EL (cell line): ENCODE measurements around the gene THOC2.
"Not testable (repeated sequence)": the region's sequence is repeated elsewhere in the genome, so short reads cannot be mapped to it uniquely, and the experiment has no call there.

Experiments
- DNase-seq: peaks from one replicate; pipeline ENCODE4 v3.0.0-alpha.2; 2016

The THOC2 gene, protein sequence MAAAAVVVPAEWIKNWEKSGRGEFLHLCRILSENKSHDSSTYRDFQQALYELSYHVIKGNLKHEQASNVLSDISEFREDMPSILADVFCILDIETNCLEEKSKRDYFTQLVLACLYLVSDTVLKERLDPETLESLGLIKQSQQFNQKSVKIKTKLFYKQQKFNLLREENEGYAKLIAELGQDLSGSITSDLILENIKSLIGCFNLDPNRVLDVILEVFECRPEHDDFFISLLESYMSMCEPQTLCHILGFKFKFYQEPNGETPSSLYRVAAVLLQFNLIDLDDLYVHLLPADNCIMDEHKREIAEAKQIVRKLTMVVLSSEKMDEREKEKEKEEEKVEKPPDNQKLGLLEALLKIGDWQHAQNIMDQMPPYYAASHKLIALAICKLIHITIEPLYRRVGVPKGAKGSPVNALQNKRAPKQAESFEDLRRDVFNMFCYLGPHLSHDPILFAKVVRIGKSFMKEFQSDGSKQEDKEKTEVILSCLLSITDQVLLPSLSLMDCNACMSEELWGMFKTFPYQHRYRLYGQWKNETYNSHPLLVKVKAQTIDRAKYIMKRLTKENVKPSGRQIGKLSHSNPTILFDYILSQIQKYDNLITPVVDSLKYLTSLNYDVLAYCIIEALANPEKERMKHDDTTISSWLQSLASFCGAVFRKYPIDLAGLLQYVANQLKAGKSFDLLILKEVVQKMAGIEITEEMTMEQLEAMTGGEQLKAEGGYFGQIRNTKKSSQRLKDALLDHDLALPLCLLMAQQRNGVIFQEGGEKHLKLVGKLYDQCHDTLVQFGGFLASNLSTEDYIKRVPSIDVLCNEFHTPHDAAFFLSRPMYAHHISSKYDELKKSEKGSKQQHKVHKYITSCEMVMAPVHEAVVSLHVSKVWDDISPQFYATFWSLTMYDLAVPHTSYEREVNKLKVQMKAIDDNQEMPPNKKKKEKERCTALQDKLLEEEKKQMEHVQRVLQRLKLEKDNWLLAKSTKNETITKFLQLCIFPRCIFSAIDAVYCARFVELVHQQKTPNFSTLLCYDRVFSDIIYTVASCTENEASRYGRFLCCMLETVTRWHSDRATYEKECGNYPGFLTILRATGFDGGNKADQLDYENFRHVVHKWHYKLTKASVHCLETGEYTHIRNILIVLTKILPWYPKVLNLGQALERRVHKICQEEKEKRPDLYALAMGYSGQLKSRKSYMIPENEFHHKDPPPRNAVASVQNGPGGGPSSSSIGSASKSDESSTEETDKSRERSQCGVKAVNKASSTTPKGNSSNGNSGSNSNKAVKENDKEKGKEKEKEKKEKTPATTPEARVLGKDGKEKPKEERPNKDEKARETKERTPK (N-terminal part only)

DNA sequence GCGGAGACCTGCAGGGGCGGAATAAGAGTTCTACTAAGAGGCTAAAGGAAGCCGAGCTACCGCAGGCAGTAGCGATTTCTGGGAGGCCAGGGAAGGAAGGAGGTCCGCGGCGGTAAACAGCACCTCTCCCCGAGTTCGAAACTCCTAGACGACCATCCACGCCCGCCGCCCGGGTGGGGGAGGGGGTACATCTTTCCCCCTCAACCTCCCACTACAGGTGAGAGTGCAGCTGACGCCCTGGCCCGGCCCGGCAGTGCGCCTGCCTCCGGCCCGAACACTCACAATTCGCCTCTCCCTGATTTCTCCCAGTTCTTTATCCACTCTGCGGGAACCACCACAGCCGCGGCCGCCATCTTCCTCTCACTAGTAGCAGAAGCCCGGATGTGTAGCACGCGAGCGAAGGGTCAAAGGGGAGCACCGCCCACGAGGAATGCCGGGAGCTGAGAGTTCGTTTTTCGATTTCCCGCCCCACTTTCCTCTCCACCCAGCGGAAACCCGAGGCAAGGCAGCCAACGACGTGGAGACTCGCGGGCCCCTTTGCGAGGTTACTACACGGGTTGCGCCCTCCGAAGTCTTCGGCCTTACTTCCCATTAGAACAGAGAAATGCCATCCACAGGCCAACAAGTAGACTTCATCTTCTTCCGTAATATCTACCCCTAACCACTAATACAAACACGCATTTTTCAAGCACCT lies at the start of gene THOC2:
Gene THOC2, minus strand, starts transcription at position 383 of the 694 bp plus-strand sequence. Its CDS starts 30 bp downstream, at position 353.
- DNase-seq, result peak; percentile 88

DNA sequence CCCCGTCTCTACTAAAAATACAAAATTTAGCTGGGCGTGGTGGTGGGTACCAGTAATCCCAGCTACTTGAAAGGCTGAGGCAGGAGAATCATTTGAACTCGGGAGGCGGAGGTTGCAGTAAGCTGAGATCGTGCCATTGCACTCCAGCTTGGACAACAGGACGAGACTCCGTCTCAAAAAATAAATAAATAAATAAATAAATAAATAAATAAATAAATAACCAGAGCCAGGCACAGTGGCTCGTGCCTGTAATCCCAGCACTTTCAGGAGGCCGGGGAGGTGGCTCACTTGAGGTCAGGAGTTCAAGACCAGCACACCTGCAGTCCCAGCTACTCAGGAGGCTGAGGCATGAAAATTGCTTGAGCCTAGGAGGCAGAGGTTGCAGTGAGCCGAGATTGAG lies 48.9 kb upstream of the THOC2 start:
- DNase-seq, result not testable (repeated sequence)

DNA sequence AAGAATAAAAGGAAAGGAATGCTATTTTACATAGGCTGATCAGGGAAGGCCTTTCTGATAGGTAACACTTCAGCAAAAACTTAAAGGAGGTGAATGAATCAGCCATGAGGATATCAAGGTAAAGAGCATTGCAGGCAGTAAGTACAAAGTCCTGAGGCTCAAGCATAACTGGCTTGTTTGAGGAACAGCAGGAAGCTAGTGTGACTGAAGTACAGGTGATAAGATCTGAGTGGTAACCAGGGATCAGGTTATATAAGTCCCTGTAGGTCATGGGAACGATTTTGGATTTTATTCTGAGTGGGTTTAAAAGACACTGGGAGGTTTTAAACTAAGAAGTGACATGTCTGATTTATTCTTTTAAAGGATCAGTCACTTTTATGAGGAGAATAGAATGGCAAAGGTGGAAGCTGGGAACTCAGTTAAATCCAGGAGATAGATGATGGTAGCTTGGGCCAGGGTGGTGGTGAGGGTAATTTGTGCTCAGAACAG lies 47.1 kb upstream of the THOC2 start:
- no peak for DNase-seq

DNA sequence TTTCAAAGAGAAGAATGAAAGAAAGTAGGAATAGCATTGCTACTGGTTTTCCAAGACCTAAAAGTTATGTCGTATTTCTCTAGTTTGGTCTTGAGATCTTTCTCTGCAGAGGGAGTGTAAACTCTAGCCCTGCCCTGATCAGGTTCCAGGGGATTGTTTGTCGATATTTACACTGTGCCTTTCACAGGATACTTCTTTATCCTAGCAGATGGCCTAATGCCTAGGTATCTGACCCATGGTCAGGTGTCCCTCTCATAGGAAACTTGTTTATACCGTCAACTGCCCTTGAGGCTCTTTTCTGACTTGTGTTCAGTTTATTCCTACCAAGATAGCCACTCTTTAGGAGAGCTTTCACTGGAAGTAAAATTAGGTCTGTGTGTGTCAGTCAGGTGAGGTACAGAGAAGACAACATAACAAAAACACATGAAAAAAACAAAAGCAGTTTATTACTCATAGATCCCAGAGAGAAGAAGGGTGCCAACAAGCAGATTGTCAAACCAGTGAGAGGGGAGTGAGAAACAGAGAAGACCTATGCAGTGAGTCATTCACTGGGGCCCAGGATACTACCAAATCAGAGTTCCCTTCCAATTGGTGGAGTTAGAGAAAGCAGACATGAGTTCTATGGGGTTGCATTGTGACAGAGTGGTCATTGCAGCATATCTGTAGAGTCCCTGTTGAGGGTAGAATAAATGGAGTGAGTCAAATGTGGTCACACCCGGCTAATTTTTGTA lies 40.6 kb upstream of the THOC2 start:
- DNase-seq, result no peak

DNA sequence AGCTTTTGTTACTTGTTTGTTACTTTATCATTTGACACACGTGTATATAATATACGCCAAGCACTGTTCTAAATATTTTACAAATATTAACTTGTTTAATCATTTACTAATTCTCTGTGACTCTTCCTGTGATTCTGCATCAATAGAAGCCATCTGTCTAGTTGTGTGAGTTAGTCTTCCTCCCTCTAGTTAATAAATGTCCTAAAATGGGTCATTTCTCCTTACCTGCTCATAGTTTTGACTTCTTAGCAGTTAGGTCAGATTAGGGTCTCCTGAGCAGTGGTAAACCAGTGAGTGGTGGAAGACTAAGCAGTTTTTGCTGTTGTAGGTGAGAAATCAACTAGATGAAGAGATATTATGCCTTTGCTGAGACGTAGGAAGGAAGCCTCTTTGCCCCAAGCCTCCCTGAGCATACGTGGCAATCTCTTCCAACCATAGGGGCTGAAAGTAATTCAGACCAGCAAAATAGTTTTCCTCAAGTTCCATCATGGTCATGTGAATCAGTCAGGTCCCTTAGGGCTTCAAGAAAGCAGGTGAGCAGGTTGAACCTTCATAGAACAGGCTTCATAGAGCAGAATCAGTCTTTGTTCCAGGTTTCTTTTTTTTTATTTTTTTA lies 38.7 kb upstream of the THOC2 start:
- DNase-seq, result no peak

DNA sequence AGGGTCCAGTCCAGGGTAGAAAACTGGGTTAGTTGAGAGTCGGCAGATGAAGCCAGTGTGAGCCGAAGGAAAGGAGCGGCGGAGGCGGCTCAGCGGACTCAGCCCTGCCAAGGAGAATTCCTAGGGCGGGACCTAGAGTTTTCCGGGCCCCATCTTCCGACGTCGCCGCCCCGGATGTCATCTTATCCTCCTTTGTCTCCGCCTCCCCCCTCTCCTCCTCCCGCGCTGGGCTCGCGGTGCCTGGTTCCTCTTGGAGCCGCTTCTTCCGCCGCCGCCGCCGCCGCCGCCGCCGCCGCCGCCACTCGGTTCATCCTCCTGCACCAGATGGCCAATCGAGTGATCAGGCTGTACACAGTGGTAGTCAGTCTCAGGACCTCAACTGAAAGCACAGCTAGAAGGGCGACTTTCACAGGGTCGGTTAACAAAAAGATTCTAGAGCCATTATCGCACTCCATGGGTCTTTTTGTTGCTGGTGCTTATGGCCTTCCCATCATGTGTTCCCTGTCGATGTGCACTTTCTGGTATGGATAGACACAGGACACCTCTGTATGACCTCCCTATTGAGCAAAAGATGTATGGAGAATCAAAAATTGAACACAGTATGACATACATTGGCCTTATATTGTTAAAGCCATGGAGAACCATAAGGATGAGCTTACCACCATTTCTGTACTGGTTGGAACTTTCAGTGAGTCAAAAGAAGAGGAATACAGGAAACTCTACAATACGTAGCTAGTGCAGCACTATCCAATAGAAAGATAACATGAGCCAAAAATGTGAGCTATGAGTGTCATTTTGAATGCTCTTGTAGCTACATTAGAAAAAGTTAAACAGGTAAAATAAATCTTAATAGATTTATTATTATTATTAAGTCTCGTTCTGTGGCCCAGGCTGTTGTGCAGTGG lies 32.4 kb upstream of the THOC2 start:
- peak; percentile 89 for DNase-seq

DNA sequence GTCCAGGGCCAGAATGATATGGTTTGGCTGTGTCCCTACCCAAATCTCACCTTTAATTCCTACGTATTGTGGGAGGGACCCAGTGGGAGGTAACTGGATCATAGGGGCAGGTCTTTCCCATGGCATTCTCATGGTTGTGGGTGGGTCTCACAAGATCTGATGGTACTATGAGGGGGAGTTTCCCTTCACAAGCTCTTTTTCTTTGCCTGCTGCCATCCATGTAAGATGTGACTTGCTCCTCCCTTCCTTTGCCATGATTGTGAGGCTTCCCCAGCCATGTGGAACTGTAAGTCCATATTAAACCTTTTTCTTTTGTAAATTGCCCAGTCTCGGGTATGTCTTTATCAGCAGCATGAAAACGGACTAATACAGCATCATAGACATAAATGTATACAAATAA lies 27.0 kb upstream of the THOC2 start:
- not testable (repeated sequence) for DNase-seq

DNA sequence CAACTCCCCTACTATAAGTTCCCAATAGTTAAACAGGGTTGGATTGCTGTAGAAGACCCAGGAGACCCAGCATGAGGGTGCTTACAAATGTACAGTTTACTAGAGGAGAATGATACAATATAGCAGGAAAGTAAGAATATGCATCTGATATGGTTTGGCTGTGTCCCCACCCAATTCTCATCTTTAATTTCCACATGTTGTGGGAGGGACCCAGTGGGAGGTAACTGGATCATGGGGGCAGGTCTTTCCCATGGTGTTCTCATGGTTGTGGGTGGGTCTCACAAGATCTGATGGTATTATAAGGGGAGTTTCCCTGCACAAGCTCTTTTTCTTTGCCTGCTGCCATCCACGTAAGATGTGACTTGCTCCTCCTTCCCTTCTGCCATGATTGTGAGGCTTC lies 24.9 kb upstream of the THOC2 start:
- not testable (repeated sequence) for DNase-seq

DNA sequence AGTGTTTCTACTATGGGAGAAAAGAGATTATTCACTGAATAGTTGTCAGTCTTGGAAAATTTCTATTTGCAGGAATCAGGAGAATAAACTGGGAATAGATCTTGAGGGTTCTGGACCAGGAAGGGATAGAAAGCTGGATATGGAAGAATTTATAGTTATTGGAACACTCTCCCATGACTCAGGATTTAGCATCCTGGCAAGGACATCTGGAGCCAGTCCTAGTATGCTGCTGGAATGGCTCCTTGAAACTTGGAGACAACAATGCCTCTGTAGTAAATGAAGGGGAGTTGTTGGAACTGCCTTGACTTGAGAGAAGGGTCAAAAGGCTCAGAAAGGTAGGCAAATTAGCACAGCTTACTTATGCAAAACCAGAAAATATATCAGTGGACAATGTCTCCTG lies 23.5 kb upstream of the THOC2 start:
- DNase-seq, result peak; percentile 27

DNA sequence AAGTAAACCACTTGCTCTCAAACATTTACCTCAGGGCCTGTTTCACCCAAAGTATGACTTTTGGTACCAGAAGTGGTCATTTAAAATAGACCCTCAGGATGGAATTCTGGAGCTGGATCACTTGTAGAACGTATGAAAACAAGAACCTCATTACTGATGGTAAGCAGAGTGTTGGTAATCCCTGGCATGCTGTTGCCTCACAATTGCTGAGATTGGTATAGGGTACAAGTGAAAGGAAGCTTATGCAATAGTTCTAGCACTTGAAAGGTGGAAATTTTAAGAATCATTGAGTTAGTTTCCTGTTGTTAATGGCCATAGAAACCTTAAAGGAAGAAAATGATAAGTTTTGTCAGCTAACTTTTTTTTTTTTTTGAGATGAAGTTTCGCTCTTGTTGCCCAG lies 22.3 kb upstream of the THOC2 start:
- no peak for DNase-seq

DNA sequence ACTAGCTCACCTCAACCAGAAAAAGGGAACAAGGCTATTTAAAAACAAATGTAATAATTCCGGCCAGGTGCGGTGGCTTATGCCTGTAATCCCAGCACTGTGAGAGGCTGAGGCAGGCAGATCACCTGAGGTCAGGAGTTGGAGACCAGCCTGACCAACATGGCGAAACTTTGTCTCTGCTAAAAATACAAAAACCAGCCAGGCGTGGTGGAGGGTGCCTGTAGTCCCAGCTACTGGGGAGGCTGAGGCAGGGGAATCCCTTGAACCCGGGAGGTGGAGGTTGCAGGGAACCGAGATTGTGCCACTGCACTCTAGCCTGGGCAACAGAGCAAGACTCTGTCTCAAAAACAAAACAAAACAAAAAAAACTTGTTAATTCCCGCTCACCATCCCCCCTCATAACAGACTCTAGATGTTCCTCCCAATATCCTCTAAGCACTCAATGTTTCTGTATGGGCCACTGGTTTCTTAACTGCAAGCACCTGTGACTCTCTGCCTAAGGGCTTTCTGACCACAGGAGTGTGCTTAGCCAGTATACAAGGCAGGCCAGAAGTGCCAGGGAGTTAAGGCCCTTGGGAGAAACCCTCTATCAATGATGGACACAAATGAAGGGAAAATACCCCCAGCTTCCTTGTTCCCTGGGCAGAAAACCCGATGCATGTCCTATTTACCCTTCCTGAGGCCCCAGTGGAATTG lies 21.0 kb upstream of the THOC2 start:
- DNase-seq, result no peak

DNA sequence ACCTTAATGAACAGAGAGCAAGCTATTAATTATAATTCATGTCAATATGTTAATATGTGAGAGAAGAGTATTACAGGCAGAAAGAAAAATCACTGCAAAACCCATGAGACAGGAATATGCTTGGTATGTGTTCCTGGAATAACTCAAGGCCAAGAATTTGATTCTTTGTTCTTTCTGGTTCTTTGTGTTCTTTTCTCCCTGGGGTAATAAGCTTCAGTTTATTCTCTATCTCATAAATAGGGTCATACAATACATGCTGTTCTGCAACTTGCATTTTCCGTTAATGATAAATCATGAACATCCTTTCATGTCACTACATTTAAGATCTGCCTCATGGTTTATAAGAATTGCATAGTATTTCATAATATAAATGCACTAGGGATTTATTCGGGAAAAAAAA lies 16.8 kb upstream of the THOC2 start:
- no peak for DNase-seq

DNA sequence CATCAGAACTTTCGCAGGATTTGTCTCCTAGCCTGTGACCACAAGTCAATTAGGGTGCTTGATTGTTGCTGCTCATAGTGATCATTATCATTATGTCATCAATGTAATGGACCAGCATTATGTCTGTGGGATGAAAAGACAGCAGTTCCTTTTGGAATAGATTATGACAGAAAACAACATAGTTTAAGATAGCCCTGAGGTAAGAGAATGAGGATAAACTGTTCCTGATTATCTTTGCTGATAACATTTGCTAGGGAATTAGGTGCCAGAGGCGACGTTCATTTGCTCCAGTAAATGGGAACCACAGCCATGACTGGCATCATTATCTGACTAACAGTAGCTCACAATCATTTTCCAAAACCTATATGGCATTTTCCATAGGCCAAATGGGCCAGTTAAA lies 12.7 kb upstream of the THOC2 start:
- DNase-seq, result no peak

DNA sequence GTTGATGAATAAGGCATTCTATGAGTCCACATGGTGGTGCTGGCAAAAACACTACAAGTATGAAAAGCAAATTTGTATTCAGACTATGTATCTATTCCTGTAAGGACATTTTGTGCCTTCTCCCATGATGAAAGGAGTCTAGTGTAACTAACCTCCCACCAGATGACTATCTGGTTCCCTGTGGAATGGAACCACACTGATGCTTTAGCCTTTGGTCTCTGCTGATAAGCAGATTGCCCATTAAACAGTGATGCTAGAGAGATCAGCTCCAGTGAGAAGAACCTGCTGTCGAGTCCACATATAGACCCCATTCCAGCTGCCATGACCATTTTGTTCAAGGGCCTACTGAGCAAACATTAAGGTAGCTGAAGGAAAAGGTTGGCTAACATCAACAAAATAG lies 10.5 kb upstream of the THOC2 start:
- no peak for DNase-seq

DNA sequence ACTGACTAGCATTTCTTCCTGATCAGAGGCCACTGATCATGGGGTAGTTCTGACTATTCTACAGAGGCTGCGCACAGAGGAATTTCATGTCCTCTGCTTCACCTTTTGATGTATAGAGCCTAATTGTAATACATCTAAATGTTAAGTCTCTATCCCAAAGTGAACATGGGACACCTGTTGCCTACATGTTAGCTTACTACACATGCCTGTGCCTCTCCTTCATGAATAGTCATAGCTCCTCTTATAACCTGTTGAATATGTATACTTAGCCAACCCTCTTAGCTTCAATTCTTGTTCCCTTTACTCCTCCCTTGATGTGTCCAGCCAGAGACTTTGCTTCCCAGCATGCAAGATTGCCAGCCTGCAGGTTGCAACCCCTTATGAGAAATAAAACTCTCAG lies 9.6 kb upstream of the THOC2 start:
- no peak for DNase-seq

DNA sequence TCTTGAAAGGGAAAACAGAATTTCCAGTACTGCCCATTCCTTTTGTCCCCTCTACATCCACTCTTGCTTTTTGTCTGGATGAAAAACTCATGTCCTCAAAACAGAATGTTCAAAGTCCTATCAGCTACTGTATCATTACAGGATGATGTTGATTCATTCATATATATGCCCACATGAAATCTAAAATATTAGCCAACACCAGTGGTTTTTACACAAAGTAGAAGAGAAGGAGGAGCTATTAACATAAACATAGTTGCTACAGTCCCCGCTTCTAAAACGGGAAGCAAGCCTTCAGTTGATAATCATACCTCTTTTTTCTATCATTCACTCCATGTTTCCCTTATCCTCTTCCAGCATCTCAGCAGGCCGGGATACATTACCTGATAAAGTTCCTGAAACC lies 7.7 kb upstream of the THOC2 start:
- no peak for DNase-seq

DNA sequence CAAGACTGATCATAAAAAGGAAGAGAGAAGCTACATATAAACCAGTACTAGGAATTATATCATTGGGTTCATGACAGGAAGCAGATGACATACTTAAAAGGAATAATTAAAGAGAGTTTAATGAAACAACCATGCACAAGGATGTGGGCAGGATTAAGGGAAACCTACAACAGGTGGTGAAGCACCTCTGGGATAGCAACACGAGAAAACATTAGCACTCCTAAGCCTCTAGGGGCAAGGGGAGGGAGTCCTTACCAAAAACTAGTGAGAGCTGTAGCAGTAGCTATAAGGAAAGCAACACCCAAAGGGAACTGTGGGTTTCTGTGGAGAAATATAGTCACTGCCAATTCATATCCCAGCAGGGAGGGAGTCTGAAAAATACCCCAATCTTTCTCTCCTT lies 7.2 kb upstream of the THOC2 start:
- no peak for DNase-seq

DNA sequence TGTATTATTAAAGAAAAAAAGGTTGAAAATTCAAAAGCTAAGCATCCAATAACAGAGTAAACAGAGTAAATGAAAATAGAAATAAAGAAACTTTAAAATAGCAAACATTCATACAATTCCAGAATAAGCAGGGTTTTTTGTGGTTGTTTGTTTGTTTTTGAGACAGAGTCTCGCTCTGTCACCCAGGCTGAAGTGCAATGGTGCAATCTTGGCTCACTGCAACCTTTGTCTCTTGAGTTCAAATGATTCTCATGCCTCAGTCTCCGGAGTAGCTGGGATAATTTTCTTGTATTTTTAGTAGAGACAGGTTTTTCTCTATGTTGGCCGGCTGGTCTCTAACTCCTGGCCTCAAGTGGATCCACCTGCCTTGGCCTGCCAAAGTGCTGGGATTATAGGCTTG lies 6.6 kb upstream of the THOC2 start:
- no peak for DNase-seq

DNA sequence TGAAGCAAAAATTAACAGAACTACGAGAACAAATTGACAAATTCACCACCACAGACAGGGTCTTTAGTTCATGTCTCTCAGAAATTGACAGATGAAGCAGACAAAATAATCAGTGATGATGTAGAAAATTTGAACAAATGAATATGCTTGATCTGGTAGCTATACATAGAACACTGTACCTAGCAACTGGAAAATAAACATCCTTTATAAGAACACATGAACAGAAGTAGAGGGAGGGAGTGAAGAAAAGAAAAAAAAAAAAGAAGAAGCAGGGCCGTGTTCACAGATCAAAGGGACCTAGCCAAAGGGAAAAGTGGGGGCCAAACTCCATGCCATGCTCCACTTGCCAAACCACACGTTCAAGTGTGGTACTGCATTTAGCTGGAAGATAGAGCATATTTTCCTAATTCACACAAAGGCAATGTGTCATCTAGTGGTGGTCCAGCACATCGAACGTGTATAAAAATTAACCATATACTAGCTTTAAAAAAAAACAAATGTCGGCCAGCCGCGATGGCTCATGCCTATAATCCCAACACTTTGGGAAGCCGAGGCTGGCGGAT lies 5.6 kb upstream of the THOC2 start:
- no peak for DNase-seq
